ENCODE results near the gene GRB7. TPM values are rescaled to one million over a fixed set of nuclear protein-coding genes. Genes with fewer than 3 reads are reported as not detected.

Gene GRB7
- total and polyA plus RNA-seq, 2 experiments from 2014 or later, result 12.8 to 28.9 TPM

- TF ChIP-seq CTCF (conservative IDR thresholded peaks at IDR 0.05; ENCODE audit: low read depth in 2 of 2), result no peak
- no peak for TF ChIP-seq REST (IDR thresholded peaks at IDR 0.05; ENCODE audit: unreplicated experiment)
Observed at GRCh38 chr17:39705786-39706348, 31.9 kb upstream of the GRB7 start (continued).

- no peak overlapping the region for H3K4me3 Mint-ChIP-seq
- H3K27me3 Mint-ChIP-seq (ENCODE audit: insufficient read depth, low read depth, poor library complexity), result peaks cover 2% of the 10 kb centered on the region
- H4K20me1 ChIP-seq (replicated peaks; ENCODE audit: insufficient read depth), result peaks cover 32% of the 10 kb centered on the region
- H3K27ac Mint-ChIP-seq, result no peak overlapping the region
- DNase-seq (ENCODE audit: low spot score), result no peak
- no peak overlapping the region for H3K4me3 ChIP-seq
- H3K79me2 ChIP-seq (replicated peaks; ENCODE audit: insufficient read depth), result peaks cover 61% of the 10 kb centered on the region
- H3K4me2 ChIP-seq, result no peak overlapping the region
- H3K36me3 Mint-ChIP-seq (ENCODE audit: low read depth), result peaks cover 64% of the 10 kb centered on the region
- H3K4me1 Mint-ChIP-seq, result peaks cover 47% of the 10 kb centered on the region
- H3K27ac ChIP-seq (ENCODE audit: low read depth), result no peak overlapping the region
- H3F3A ChIP-seq (replicated peaks; ENCODE audit: low read depth), result 0 out of 2 replicates have a peak, but pooled peaks cover 2% of the 10 kb centered on the region
- ATAC-seq, result no peak
- no peak overlapping the region for H2AFZ ChIP-seq
- peaks cover 44% of the 10 kb centered on the region for H3K4me1 ChIP-seq (ENCODE audit: insufficient read depth)
- no peaks in the 10 kb centered on the region for H3K9me3 Mint-ChIP-seq
- H3K9me2 ChIP-seq (ENCODE audit: insufficient read depth), result no peaks in the 10 kb centered on the region
- H3K27me3 ChIP-seq (ENCODE audit: insufficient read depth), result no peaks in the 10 kb centered on the region
- peaks cover 25% of the 10 kb centered on the region for H3K36me3 ChIP-seq (ENCODE audit: insufficient read depth)
- no peak for TF ChIP-seq ZNF114 (CRISPR knock-in tag; IDR thresholded peaks at IDR 0.05)
- no peak for TF ChIP-seq ETS1 (IDR thresholded peaks at IDR 0.05)
- no peak for TF ChIP-seq REST (IDR thresholded peaks at IDR 0.05; ENCODE audit: unreplicated experiment)
- no peak for TF ChIP-seq STAT1 (IDR thresholded peaks at IDR 0.05; ENCODE audit: unreplicated experiment)
- no peak for TF ChIP-seq NANOG (IDR thresholded peaks at IDR 0.05; ENCODE audit: borderline replicate concordance)
- TF ChIP-seq EZH2phosphoT487 (IDR thresholded peaks at IDR 0.05; ENCODE audit: unreplicated experiment), result no peak
- TF ChIP-seq CTCF (conservative IDR thresholded peaks at IDR 0.05; ENCODE audit: low read depth in 2 of 2), result no peak
- TF ChIP-seq ZNF331 (CRISPR knock-in tag; IDR thresholded peaks at IDR 0.05; ENCODE audit: low read depth), result no peak
Observed at GRCh38 chr17:39706383-39706782, 31.4 kb upstream of the GRB7 start.

All from GM23338 (cell line).